HG02938 (cell line): Measurements from ENCODE around the gene SLC25A41.
"Not testable (repeated sequence)": the region's sequence is repeated elsewhere in the genome, so short reads cannot be mapped to it uniquely, and the experiment has no call there.

Experiments
- ATAC-seq: cut with Tn5 transposase; IDR thresholded peaks from one replicate; pipeline ENCODE4 v1.9.1; 2021; ENCODE audit warnings: mild to moderate bottlenecking, moderate library complexity; ENCODE audit not compliant: unreplicated experiment

SLC25A41 gene

DNA sequence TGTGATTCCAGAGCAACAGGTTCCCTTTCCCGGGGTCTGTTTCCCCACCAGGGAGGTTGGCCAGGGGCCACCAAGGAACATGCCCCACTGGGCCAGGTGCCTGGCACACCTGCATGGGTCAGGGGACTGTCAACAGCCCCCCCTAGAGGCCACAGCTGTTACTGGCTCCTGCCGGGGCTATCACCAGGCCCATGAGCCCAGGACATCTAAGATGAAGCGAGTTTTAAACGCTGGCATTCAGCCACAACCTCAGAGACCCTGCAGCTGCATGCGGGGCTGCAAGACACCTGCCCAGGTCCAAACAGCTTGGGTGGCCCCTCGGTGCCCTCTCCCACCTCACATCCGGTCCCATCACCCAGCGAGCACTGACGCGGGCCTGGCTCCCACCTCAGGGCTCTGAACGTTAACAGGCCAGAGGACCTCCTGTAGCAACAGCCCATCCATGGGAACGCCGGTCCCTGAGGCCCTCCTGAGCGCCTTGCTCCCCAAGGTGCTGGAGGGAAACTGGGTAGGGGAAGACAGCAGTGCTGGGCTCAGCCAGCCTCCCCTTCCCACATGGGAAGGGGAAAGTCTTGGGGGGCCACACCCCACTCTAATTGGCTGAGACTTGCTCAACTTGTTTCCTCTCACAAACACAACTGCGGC, 21.0 kb downstream of the SLC25A41 start:
- no peak for ATAC-seq

DNA sequence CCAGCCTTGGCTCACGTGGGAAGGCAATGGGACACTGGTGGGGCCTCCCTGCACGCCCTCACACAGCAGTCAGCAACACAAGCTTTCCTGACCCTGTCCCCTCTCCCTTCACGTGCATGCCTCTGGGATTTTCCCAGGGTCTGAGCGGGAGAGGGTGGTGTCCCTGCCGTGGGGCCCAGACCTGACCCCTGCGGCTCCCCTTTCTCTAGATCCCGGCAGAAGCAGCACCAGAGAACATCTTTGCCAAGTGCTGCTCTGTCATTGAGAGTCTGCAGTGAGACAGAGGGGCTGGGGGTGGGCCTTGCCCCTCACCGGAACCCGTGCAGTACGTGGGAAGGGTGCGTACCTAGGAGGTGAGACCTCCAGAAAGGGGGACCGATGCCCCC, 21.5 kb downstream of the SLC25A41 start:
- no peak for ATAC-seq

DNA sequence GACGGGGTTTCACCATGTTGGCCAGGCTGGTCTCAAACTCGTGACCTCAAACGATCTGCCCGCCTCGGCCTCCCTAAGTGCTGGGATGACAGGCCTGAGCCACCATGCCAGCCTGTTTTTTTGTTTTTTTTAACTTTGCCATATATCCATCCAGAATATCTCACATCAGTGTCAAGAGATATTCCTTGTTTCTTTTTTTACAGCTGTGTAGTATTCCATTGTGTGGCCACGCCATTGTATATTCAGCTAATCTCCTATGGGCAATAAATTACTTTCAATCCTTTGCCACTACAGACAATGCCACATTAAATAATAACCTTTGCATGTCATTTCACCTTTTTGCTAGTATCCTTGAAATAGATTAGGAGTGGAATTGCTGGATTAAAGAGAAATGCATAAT, 24.2 kb downstream of the SLC25A41 start:
- no peak for ATAC-seq

DNA sequence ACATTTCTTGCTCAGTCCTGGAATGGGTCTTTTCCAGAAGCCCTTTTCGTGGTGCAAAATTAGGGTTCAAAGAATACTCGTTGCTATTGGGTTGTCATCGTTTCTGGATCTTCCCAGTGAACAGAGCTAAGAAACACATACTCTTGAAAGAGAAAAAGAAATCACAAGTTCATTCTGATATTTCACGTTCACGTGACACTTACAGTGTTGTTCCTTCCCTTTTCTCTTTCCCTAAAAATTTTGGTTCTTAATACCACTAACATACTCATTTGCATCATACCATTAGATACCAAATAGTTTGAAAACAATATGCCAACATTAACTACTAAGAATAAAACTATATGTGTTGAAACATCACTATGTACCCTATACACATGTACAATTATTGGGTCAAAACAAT, 27.2 kb downstream of the SLC25A41 start:
- no peak for ATAC-seq

DNA sequence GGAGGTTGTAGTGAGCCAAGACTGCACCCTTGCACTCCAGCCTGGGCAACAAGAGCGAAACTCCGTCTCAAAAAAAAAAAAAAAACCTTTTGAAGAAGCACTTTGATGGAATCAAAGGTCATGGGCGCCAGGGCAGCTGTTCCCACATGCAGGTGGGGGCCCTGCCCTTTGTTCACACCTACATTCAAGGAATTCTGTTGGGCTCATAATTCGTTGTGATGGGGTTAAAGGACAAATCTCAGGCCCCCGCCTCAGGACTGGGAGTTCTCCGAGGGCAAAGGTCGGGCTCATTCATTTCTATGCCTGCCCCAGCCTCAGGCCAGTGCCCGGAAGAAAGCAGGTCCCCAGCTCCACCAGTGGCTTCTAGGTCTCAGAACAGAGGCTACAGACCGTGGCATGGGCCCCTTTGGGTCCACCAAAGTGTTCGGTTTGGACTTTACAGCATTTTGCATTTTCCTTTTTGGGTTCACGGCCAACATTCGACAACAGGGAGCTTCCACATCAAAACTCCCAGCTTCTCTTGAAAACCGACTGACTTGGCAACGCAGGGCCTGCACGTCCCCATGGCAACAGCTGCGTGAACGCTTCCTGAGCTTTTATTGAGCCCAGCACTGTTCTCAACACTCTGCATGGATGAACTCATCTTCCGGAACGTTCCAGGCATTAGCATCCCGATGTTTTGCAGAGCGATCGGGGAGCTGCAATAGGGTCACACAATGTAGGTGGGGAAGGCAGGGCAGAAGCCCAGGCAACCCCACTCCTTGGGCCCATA, 30.5 kb downstream of the SLC25A41 start:
- ATAC-seq = no peak

DNA sequence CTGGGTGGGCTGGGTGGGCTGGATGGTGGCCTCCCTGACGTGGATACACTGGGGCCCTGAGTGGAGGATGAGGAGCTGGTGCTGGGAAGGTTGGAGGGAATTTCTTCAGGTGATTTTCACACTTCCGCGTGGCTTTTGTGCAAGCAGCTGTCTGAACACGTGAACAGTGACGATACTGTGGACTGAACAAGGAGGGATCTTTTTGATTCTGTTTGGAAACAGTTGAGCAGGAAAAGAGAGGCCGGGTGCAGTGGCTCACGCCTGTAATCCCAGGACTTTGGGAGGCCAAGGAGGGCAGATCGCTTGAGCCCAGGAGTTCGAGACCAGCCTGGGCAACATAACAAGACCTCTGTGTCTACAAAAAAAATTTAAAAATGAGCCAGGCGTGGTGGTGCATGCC, 31.5 kb downstream of the SLC25A41 start:
- no peak for ATAC-seq

DNA sequence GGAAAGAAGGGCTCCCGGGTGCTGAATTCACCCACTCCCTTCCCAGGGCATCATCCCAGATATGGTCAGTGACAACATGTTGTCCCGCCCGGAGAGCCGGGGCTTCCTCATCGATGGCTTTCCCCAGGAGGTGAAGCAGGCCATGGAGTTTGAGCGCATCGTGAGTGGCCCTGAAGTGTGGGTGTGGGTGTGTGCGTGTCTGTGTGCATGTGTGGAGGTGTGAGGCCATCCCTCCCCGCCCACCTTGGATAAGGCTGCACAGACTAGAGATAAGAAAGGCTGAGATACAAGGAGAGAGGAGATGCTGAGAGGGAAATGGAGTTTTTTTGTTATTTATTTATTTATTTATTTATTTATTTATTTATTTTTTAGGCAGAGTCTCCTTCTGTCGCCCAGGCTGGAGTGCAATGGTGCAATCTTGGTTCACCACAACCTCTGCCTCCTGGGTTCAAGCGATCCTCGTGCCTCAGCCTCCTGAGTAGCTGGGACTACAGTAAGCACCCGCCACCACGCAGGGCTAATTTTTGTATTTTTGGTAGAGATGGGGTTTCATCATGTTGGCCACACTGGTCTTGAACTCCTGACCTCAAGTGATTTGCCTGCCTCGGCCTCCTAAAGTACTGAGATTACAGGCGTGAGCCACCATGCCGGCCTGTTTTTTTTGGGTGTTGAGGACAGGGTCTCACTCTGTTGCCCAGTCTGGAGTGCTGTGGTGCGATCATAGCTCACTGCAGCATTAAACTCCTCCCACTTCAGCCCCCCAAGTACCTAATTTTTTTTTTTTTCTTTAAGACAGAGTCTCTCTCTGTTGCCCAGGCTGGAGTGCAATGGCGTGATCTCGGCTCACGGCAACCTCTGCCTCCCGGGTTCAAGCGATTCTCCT, 33.3 kb downstream of the SLC25A41 start:
- ATAC-seq = not testable (repeated sequence)

DNA sequence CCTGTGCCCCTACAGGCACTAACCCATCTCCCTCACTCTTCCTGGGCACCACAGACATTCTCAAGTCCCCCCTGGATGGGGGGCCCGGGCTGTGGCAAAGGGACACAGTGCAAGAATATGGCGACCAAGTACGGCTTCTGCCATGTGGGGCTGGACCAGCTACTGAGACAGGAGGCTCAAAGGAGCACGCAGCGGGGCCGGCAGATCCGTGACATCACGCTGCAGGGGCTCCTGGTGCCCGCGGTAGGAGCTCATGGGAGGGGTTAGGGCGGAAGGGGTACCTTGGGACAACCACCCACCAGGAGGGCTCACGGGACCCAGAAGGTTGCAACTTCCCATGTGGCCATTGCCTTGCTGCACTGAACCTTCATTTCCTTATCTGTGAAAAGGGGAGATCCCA, 37.3 kb downstream of the SLC25A41 start:
- no peak for ATAC-seq

DNA sequence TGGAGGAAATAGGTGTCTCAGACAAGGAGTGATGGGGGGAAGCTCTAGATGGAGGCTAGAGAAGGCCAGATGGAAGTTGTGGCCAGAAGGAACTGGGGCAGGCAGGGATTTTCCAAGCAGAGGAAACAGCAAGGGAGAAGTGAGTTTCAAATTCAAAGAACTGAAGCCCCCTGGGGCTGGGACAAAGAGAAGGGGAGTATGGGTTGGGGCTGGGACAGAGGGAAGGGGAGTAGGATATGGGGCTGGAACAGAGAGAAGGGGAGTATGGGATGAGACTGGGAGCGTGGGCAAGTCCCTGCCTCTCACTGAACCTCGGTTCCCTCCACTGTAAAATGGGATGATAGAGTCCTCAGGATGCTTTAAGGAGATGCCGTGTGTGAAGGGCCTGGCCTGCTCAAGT, 38.7 kb downstream of the SLC25A41 start:
- ATAC-seq = no peak

DNA sequence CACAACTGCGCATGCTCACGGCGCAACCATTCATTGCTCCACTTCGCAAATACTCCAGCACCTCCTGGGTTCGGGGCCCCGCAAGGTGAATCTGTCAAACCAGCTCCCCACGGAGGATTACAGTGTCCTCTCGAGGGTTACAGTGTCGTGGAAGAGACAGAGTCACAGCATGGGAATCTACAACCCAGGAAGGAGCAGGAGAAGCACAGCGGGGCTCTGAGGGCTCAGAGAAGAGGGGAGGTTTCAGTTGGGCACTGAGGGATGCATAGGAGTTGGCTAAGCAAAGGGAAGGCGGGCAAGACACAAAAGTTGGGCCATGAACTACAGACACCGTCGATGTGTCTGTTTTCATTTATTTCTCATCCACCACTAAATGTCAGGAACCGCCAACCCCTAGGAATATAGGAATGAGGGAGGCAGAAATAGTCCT, 39.6 kb downstream of the SLC25A41 start:
- ATAC-seq = no peak

DNA sequence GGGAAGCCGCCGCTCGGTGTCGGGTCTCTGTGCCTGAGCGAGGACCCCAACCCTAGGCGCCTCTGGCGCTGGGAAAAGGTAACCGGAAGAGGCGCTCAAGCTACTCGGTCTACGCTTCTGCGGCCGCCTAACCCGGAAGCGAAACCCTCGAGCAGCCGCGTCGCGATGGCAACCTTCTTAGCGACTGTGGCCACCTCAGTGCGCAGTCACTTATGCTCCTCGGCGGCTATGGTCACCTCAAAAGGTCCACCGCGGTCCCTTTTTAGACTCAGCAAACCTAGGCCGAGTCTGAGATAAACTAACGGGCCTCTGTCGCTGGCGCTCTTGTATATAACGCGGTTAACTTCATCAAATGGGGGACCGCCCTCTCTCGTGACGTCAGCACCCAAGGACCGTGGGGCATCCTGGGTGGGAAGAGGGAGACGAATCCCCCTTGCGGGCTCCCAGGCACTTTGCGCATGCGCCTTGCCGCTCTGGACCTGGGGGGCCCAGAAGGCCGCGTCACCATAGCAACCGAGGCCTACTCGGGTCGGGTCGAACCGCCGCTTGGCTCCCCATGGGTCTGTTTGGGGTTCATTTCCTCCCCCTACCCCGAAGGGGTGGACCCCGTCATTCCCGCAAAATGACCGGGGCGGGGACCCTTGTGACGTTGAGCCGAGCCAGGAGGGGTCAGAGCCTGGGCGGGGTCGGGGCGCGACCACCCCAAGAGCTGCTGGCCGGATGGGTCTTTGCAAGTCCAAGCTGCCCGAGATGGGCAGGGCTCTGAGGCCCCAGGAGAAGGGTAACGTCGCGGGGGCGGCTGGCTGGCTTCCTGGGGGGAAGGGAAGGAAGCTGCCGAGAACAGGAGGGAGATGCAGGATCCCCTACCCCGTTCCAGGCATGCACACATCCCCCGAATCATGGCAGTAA, 40.2 kb downstream of the SLC25A41 start, which contains the start of gene GTF2F1:
Gene GTF2F1, minus strand, starts transcription at position 91 of the 909 bp plus-strand sequence. CDS start 169 bp downstream, outside the sequence.
- ATAC-seq = peak; percentile 75

DNA sequence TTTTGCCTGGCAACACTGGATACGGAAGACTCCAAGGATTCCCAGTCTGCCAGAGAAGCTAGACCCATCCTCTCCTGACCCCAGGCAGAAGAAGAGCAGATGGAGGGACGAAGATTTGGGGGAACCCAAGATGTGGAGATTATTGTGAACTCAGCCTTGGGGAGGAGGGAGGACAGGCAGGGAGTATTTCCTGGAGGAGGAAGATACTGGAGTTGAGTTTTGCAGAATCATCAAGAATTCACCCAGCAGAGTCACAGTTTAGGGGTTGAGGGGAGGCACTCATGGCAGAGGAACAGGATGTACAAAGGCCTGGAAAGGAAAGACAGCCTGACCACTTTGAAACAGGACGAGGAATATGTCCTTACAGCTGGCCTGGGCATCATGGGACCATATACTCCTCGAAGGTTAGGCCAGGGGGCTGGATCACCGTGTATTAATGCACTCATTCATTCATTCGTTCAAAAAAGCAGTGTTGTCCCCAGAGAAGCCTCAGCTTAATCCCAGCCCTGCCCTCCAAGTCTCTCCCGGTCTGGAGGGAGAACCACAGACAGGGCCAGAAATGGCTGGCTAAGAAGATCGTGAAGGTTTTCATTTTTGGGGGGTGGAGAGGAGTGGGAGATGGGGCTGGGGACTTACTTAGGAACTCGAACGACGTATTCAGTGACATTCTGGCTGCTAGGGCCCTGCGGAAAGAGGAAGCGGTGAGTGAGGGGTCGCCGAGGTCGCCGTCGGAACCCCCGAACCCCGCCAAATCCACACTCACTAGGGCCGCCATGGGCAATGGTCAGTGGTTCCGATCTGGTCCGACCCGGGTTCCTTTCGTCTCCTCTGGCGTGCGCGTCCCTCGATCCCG, 41.1 kb downstream of the SLC25A41 start:
- no peak for ATAC-seq

DNA sequence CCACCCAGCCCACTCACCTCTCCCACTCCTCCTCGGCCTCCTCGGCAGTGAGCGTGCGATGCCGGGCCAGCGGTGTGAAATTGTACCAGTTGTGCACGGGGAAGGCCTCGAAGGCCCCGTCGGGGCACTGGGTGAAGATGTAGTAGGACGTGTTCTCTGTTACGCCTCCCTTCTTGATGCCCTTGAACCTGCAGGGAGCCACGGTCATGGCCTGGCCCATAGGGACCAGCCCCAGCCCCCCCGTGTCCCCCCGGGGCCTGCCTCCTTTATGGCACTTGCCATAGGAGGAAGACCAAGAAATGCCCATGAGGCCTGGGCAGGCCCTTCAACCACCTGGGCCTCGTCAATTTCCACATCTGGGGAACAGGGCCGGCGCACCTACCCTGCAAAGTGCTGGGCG, 46.2 kb downstream of the SLC25A41 start:
- ATAC-seq = no peak

DNA sequence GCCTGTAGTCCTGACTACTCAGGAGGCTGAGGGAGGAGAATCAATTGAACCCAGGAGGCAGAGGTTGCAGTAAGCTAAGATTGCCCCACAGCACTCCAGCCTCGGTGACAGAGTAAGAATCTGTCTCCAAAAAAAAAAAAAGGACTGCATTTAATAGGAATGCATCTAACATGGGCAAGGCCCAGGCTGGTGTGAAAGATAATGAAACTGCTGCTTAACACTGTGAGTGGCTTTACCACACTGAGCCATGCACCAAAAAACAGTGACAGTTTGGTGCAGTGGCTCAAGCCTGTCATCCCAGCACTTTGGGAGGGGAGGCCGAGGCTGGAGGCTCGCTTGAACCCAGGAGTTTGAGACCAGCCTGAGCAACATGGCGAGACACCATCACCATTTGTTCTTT, 49.2 kb downstream of the SLC25A41 start:
- no peak for ATAC-seq

DNA sequence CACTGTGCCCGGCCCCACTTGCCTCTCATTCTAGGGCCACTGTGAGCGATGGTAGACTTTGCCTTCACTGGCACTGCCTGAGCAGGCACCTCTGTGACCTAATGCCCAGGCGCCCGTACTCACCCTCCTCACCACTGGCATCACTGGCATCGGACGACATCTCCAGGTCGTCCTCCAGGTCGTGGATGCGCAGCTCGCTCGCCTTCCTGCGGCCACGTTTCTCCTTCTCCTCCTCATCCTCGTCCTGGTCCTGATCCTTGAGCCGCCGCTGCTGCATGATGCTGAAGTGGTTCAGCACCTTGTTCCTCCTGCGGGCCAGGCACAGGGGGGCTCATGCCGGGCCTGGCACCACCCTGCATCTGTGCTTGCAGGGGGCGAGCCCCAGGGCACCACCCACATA, 50.4 kb downstream of the SLC25A41 start:
- no peak for ATAC-seq

DNA sequence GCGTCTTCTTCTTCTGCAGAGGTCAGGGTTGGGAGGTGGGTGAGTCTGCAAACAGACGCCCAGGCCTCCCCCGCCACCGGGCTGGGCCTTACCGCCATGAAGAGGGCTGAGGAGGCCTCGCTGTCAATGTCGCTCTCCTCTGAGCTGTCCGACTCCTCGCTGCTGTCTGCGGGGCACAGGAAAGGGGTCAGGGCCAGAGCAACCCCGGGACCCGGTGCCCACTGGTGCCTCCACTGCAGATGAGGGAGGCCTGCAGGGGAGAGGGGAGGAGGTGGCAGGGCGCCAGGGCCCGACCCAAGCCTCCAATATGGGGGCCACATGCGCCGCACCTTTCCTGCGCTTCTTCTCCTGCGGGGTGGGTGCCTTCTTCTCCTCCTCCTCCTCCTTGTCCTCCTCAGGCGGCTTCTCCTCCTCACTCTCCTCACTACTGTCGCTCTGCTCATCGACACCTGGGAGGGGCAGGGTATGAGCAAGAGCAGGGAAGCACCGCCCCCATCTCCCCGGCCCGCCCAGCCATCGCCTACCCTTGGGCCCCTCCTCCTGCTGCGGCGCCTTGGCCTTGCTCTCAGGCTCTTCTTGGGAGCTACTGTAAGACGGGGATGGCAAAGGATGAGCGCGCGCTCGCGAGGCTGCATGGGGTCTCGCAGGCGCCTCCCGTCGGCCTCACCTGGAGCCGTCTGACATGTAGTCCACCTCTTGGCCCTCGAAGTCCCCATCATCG, 52.4 kb downstream of the SLC25A41 start:
- no peak for ATAC-seq

DNA sequence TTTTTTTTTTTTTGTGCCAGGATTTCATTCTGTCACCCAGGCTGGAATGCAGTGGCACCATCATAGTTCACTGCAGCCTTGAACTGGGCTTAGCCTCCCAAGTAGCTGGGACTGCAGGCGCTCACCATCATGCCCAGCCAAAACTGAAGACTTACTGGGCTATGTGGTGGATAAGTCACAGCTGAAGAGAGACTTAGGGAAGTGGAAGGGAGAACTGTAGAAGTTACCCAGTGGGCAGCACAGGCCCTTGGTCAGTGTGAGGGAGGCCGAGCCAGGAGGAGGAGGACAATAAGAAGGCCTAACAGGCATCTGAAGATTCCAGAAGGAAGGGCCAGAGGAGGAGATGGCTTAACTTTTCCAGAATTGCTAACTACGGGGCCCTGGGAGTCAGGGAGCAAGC, 53.8 kb downstream of the SLC25A41 start:
- ATAC-seq = no peak

DNA sequence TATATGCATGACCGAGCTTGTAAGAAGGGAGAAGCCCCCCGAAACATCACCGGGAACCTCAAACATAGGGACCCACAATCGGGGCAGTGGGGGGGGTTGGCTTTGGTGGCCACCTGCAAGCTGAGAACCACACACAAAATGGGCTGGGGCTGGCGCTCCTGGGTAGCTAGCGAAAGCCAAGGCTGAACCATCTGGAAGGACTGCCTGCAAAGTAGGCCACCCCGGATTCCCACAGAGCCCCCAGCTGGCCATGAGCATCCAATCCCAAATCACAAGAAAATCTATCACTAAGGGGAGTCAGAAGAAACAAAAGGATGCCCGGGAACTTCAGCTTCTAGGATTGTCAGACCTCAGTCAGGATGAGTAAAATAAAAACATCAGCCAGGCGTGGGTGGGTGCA, 55.1 kb downstream of the SLC25A41 start:
- ATAC-seq = no peak

DNA sequence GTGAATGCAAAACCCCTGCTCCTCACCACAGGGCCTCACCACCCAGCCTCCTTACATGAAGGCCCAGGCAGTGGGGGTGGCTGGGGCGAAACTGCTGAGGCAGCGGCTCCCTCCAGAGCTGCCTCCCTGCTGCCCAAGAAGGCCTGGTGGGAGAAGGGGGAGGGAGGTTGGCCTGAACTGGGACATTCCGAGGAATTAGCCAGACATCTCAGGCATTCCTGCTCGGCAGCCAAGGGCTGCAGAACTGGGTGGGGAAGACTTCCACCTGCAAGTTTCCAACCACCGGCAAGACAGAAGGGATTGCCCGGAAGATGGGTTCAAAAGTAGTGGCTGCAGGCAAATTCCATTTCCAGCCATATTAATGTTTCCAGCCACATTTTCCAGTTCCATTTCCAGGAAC, 55.5 kb downstream of the SLC25A41 start:
- no peak for ATAC-seq
